ENCODE data around the gene ATP6V1E1.
"Not testable (repeated sequence)": the region's sequence is repeated elsewhere in the genome, so short reads cannot be mapped to it uniquely, and the experiment has no call there.

The ATP6V1E1 gene

DNA sequence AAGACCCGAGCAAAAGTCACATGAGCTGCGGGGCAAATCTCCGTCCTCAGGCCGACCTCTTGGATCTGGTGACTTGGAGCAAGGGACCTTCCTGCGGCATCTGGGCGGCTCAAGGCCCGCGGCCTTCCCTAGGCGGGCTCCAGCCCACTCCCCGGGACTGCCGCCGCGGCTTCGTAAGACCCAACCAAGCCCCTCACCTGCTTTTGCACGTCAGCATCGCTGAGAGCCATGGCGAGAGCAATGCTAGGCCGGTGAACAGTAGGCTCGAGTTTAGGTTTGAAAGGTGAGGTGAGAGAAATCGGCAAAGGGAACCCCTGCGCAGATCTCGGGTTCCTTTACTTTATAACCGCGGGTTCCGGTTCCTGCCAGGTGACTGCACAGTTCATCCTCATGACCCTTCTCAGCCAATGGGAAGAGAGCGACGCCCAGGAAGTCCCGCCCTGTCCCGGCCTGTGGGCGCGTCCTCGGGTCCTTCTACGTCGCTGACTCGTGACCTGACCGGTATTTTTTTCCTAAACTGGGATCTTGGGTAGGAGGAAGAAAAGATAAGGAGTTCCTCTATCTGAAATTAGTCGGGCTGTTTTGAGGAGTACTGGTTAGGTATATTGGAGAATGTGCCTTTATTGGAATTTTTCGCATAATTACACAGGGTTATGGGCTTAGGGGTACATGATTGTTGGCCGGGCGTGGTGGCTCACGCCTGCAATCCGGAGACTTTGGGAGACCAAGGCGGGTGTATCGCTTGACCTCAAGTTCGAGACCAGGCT lies at the start of gene ATP6V1E1:
ATP6V1E1 (minus strand) TSS at position 344 of the 767 bp plus-strand sequence; CDS start at position 230, 114 bp downstream.
- in situ Hi-C loops (cut with HindIII; ENCODE audit: low sequenced_read_pairs), result no loop called here
- peak within 1 kb of the TSS; percentile 100 for H3K4me3 ChIP-seq (ENCODE audit: low read depth, low read length)
- DNase-seq (ENCODE audit: low read depth, low spot score), result peak; percentile 97
- TF ChIP-seq CTCF (IDR thresholded peaks at IDR 0.05; ENCODE audit: low read depth, low read length), result no peak

- DNase-seq (ENCODE audit: low read depth, low spot score), result no peak
- no peak for TF ChIP-seq CTCF (IDR thresholded peaks at IDR 0.05; ENCODE audit: low read depth, low read length)
- H3K4me3 ChIP-seq (ENCODE audit: low read depth, low read length), result no peak overlapping the region
- in situ Hi-C loops (cut with HindIII; ENCODE audit: low sequenced_read_pairs), result no loop called here
Observed at GRCh38 chr22:17675584-17675983, 47.0 kb upstream of the ATP6V1E1 start.

- DNase-seq (ENCODE audit: low read depth, low spot score), result no peak
- in situ Hi-C loops (cut with HindIII; ENCODE audit: low sequenced_read_pairs), result no loop called here
- no peak overlapping the region for H3K4me3 ChIP-seq (ENCODE audit: low read depth, low read length)
- TF ChIP-seq CTCF (IDR thresholded peaks at IDR 0.05; ENCODE audit: low read depth, low read length), result no peak
Observed at GRCh38 chr22:17674152-17674551, 45.6 kb upstream of the ATP6V1E1 start.

DNA sequence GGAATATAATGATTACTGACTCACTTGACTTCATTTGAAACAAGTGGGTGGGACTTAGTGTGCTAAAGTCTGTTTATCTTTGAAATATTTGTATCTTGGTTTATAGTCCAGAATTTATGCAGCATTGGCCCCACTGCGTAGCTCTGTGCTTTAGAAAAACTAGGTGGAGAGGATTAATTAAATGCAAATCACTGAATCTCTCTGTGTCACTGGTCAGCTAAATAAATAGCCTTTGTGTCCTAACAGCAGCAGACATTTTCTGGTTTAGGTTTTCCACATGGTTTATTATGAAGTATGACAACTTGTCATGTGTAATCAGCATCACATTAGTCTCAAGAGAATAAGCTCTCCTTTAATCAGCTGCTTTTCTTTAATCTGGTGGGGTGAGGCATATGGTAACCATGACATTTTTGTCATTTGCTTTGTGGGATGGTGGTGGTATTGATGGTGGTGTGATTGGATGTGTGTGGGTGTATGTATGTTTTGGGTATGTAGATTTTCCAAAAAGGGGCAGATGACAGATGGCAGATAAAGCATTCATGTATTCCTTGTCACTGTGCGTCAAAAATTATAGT lies 44.0 kb upstream of the ATP6V1E1 start:
- DNase-seq (ENCODE audit: low read depth, low spot score), result no peak
- H3K4me3 ChIP-seq (ENCODE audit: low read depth, low read length), result no peak overlapping the region
- no peak for TF ChIP-seq CTCF (IDR thresholded peaks at IDR 0.05; ENCODE audit: low read depth, low read length)
- in situ Hi-C loops (cut with HindIII; ENCODE audit: low sequenced_read_pairs), result no loop called here

DNA sequence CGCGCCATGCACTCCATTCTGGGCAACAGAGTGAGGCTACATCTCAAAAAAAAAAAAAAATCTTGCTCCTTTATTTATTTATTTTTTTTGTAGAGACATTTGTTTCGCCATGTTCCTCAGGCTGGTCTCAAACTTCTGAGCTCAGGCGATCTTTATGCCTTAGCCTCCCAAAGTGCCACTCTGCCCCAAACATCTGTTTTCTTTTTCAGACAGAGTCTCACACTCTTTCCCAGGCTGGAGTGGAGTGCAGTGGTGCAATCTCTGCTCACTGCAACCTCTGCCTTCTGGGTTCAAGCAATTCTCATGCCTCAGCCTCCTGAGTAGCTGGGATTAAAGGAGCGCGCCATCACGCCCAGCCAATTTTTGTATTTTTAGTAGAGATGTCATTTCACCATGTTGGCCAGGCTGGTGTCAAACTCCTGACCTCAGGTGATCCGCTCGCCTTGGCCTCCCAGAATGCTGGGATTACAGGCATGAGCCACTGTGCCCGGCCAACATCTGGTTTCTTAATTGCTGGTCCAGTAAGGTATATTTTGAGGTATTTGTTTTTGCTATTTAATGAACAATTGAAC lies 43.1 kb upstream of the ATP6V1E1 start:
- in situ Hi-C loops (cut with HindIII; ENCODE audit: low sequenced_read_pairs); H3K4me3 ChIP-seq (ENCODE audit: low read depth, low read length); DNase-seq (ENCODE audit: low read depth, low spot score): not testable (repeated sequence)

GRCh38 chr22:17665854-17666253 lies 37.3 kb upstream of the ATP6V1E1 start:
- in situ Hi-C loops (cut with HindIII; ENCODE audit: low sequenced_read_pairs), result no loop called here
- no peak for DNase-seq (ENCODE audit: low read depth, low spot score)
- H3K4me3 ChIP-seq (ENCODE audit: low read depth, low read length), result no peak overlapping the region
- no peak for TF ChIP-seq CTCF (IDR thresholded peaks at IDR 0.05; ENCODE audit: low read depth, low read length)

- in situ Hi-C loops (cut with HindIII; ENCODE audit: low sequenced_read_pairs), result no loop called here
- TF ChIP-seq CTCF (IDR thresholded peaks at IDR 0.05; ENCODE audit: low read depth, low read length), result no peak
- no peak overlapping the region for H3K4me3 ChIP-seq (ENCODE audit: low read depth, low read length)
- no peak for DNase-seq (ENCODE audit: low read depth, low spot score)
Observed at GRCh38 chr22:17665248-17665647, 36.7 kb upstream of the ATP6V1E1 start.

All from astrocyte of the spinal cord (primary cell).